ENCODE measurements around the gene MYPOP. TPM values are rescaled to one million over a fixed set of nuclear protein-coding genes. Genes with fewer than 3 reads are reported as not detected.

MYPOP gene
- total and polyA plus RNA-seq, 2 of the 13 experiments (the other 11 are each of a cell fraction or from before 2014, with no cell fraction given), result 2.3 to 2.7 TPM

DNA sequence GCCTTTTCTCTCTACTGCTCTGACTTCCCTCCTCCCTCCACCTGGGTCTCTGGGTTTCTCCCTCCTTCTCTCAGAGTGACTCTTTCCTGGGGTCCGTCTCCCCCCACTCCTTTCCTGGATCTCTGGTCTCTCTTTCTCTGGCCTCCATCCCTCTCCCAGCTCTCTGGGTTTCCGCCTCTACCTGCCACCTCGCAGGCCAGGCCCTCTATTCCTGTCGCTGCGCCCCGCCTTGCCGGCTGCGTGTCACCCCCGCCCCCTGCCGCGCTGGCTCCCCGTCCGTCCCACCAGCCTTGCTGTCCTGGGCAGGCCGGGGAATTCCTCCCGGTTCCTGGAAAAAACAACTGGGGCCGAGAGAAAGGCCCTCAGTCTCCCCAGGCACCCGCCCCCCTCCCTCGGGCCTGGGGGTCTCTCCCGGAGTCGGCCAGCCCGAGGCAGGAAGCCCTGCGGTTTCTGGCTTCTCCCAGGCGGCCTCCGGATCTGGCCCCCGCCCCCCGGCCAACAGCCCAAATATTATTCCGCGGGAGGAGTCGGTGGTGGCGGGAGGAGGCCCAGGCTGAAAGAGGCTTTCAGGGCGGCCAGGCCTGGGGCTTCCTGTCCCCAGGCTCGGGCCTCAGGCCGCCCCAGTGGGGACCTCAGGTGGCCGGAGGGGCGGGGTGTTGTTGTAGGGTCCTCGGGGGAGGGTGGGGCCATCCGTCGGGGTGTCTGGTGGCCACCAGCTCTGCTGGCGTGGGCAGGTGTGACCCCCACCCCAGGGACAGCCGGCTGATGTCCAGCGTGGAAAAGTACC lies 25.8 kb downstream of the MYPOP start (continued):
- TF ChIP-seq MZF1 (CRISPR knock-in tag; IDR thresholded peaks at IDR 0.05; ENCODE audit: borderline replicate concordance) (no peak), TMF1 (CRISPR knock-in tag; IDR thresholded peaks at IDR 0.05; ENCODE audit: low read depth) (no peak), ZNF33B (CRISPR knock-in tag; IDR thresholded peaks at IDR 0.05) (0 out of 2 replicates have a peak, but pooled peaks have one; percentile 50), ZNF841 (CRISPR knock-in tag; IDR thresholded peaks at IDR 0.05; ENCODE audit: borderline replicate concordance) (no peak), AHR (CRISPR knock-in tag; IDR thresholded peaks at IDR 0.05) (0 out of 2 replicates have a peak, but pooled peaks have one; percentile 14), PCBP2 (optimal IDR thresholded peaks at IDR 0.05; ENCODE audit: low read depth, low read length, poor library complexity, severe bottlenecking) (no peak), AGO1 (IDR thresholded peaks at IDR 0.05; ENCODE audit: low read depth, low read length, poor library complexity, severe bottlenecking) (peak; percentile 67), ZNF672 (CRISPR knock-in tag; IDR thresholded peaks at IDR 0.05) (no peak), FIP1L1 (IDR thresholded peaks at IDR 0.05; ENCODE audit: borderline replicate concordance, insufficient read depth, low read depth, low read length) (no peak; the same call in 1 of the 2 replicates), ZSCAN9 (CRISPR knock-in tag; IDR thresholded peaks at IDR 0.05; ENCODE audit: borderline replicate concordance) (no peak), ADNP (CRISPR knock-in tag; IDR thresholded peaks at IDR 0.05) (no peak), ZNF598 (CRISPR knock-in tag; IDR thresholded peaks at IDR 0.05; ENCODE audit: borderline replicate concordance) (no peak), KDM5A (IDR thresholded peaks at IDR 0.05; ENCODE audit: borderline replicate concordance, low read length) (no peak; the same call in 1 of the 2 replicates), HHEX (CRISPR knock-in tag; IDR thresholded peaks at IDR 0.05) (no peak), ZNF260 (CRISPR knock-in tag; IDR thresholded peaks at IDR 0.05; ENCODE audit: borderline replicate concordance, low read depth) (no peak), THYN1 (CRISPR knock-in tag; IDR thresholded peaks at IDR 0.05; ENCODE audit: borderline replicate concordance, low read depth) (no peak)
- TF ChIP-seq, protein P1, sequence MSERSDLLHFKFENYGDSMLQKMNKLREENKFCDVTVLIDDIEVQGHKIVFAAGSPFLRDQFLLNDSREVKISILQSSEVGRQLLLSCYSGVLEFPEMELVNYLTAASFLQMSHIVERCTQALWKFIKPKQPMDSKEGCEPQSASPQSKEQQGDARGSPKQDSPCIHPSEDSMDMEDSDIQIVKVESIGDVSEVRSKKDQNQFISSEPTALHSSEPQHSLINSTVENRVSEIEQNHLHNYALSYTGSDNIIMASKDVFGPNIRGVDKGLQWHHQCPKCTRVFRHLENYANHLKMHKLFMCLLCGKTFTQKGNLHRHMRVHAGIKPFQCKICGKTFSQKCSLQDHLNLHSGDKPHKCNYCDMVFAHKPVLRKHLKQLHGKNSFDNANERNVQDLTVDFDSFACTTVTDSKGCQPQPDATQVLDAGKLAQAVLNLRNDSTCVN (CRISPR knock-in tag; IDR thresholded peaks at IDR 0.05; ENCODE audit: borderline replicate concordance), result no peak; the same call in 1 of the 2 replicates
- TF ChIP-seq, protein P2, sequence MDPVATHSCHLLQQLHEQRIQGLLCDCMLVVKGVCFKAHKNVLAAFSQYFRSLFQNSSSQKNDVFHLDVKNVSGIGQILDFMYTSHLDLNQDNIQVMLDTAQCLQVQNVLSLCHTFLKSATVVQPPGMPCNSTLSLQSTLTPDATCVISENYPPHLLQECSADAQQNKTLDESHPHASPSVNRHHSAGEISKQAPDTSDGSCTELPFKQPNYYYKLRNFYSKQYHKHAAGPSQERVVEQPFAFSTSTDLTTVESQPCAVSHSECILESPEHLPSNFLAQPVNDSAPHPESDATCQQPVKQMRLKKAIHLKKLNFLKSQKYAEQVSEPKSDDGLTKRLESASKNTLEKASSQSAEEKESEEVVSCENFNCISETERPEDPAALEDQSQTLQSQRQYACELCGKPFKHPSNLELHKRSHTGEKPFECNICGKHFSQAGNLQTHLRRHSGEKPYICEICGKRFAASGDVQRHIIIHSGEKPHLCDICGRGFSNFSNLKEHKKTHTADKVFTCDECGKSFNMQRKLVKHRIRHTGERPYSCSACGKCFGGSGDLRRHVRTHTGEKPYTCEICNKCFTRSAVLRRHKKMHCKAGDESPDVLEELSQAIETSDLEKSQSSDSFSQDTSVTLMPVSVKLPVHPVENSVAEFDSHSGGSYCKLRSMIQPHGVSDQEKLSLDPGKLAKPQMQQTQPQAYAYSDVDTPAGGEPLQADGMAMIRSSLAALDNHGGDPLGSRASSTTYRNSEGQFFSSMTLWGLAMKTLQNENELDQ (CRISPR knock-in tag; IDR thresholded peaks at IDR 0.05; ENCODE audit: borderline replicate concordance), result no peak
- TF ChIP-seq, protein P3, sequence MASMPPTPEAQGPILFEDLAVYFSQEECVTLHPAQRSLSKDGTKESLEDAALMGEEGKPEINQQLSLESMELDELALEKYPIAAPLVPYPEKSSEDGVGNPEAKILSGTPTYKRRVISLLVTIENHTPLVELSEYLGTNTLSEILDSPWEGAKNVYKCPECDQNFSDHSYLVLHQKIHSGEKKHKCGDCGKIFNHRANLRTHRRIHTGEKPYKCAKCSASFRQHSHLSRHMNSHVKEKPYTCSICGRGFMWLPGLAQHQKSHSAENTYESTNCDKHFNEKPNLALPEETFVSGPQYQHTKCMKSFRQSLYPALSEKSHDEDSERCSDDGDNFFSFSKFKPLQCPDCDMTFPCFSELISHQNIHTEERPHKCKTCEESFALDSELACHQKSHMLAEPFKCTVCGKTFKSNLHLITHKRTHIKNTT (CRISPR knock-in tag; IDR thresholded peaks at IDR 0.05), result no peak
- TF ChIP-seq, protein P4, sequence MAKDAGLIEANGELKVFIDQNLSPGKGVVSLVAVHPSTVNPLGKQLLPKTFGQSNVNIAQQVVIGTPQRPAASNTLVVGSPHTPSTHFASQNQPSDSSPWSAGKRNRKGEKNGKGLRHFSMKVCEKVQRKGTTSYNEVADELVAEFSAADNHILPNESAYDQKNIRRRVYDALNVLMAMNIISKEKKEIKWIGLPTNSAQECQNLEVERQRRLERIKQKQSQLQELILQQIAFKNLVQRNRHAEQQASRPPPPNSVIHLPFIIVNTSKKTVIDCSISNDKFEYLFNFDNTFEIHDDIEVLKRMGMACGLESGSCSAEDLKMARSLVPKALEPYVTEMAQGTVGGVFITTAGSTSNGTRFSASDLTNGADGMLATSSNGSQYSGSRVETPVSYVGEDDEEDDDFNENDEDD (CRISPR knock-in tag; IDR thresholded peaks at IDR 0.05; ENCODE audit: borderline replicate concordance), result no peak
